ENCODE results near the gene CLIC4.
A peak's percentile ranks its signal among the peaks of the same experiment; 100 is the strongest.
"Not testable (repeated sequence)": the region's sequence is repeated elsewhere in the genome, so short reads cannot be mapped to it uniquely, and the experiment has no call there.

CLIC4 gene

GRCh38 chr1:24779689-24780464, 34.6 kb downstream of the CLIC4 start:
- DNase-seq (ENCODE audit: low read depth), result no peak
- no peak for TF ChIP-seq CTCF (IDR thresholded peaks at IDR 0.05; ENCODE audit: low read depth, low read length, missing control alignments)
- no peak overlapping the region for H3K4me3 ChIP-seq (ENCODE audit: low read depth, low read length)
- in situ Hi-C loops (cut with HindIII; ENCODE audit: low sequenced_read_pairs), result no loop called here

- in situ Hi-C loops (cut with HindIII; ENCODE audit: low sequenced_read_pairs); DNase-seq (ENCODE audit: low read depth); H3K4me3 ChIP-seq (ENCODE audit: low read depth, low read length): not testable (repeated sequence)
Observed at GRCh38 chr1:24780626-24781025, 35.4 kb downstream of the CLIC4 start.

- no peak overlapping the region for H3K4me3 ChIP-seq (ENCODE audit: low read depth, low read length)
- in situ Hi-C loops (cut with HindIII; ENCODE audit: low sequenced_read_pairs), result no loop called here
- no peak for DNase-seq (ENCODE audit: low read depth)
- TF ChIP-seq CTCF (IDR thresholded peaks at IDR 0.05; ENCODE audit: low read depth, low read length, missing control alignments), result no peak
Observed at GRCh38 chr1:24782689-24783088, 37.4 kb downstream of the CLIC4 start.

- DNase-seq (ENCODE audit: low read depth), result no peak
- in situ Hi-C loops (cut with HindIII; ENCODE audit: low sequenced_read_pairs), result no loop called here
- no peak overlapping the region for H3K4me3 ChIP-seq (ENCODE audit: low read depth, low read length)
- no peak for TF ChIP-seq CTCF (IDR thresholded peaks at IDR 0.05; ENCODE audit: low read depth, low read length, missing control alignments)
Observed at GRCh38 chr1:24783713-24784112, 38.5 kb downstream of the CLIC4 start.

GRCh38 chr1:24786191-24786590, 40.9 kb downstream of the CLIC4 start:
- in situ Hi-C loops (cut with HindIII; ENCODE audit: low sequenced_read_pairs), result no loop called here
- no peak overlapping the region for H3K4me3 ChIP-seq (ENCODE audit: low read depth, low read length)
- TF ChIP-seq CTCF (IDR thresholded peaks at IDR 0.05; ENCODE audit: low read depth, low read length, missing control alignments), result no peak
- no peak for DNase-seq (ENCODE audit: low read depth)

GRCh38 chr1:24790490-24790889, 45.2 kb downstream of the CLIC4 start:
- TF ChIP-seq CTCF (IDR thresholded peaks at IDR 0.05; ENCODE audit: low read depth, low read length, missing control alignments), result no peak
- no peak for DNase-seq (ENCODE audit: low read depth)
- no peak overlapping the region for H3K4me3 ChIP-seq (ENCODE audit: low read depth, low read length)
- in situ Hi-C loops (cut with HindIII; ENCODE audit: low sequenced_read_pairs), result no loop called here

- in situ Hi-C loops (cut with HindIII; ENCODE audit: low sequenced_read_pairs), result no loop called here
- TF ChIP-seq CTCF (IDR thresholded peaks at IDR 0.05; ENCODE audit: low read depth, low read length, missing control alignments), result no peak
- DNase-seq (ENCODE audit: low read depth), result peak; percentile 38
- no peak overlapping the region for H3K4me3 ChIP-seq (ENCODE audit: low read depth, low read length)
Observed at GRCh38 chr1:24793447-24794129, 48.3 kb downstream of the CLIC4 start.

GRCh38 chr1:24794130-24794502, 48.9 kb downstream of the CLIC4 start:
- in situ Hi-C loops (cut with HindIII; ENCODE audit: low sequenced_read_pairs); DNase-seq (ENCODE audit: low read depth); H3K4me3 ChIP-seq (ENCODE audit: low read depth, low read length): not testable (repeated sequence)

Data from astrocyte of the cerebellum (primary cell).